ENCODE measurements around the gene HBG2. TPM values are rescaled to one million over a fixed set of nuclear protein-coding genes. Genes with fewer than 3 reads are reported as not detected.

Gene HBG2
- total and polyA plus RNA-seq, 10 of the 15 experiments (the other 5 are each of a cell fraction or from before 2014, with no cell fraction given): 1.1 to 8.3 (median 2.9) TPM; not detected in 5

- in situ Hi-C loops (cut with MboI) (no loop called here), intact Hi-C loops (cut with micrococcal nuclease; ENCODE audit: unreplicated experiment) (no loop called here)
- Histone ChIP-seq H3K27me3 (replicated peaks in 1 of 2; ENCODE audit: control insufficient read depth in 2 of 2, insufficient read depth in 2 of 2, low read length in 1 of 2) (no peaks in the 10 kb centered on the region; a peak in 1 of 4 replicates), H3K79me2 (ENCODE audit: control insufficient read depth, insufficient read depth, low read length) (no peaks in the 10 kb centered on the region), H3K9me3 (replicated peaks; ENCODE audit: control insufficient read depth, insufficient read depth, low read length) (no peaks in the 10 kb centered on the region), H4K20me1 (ENCODE audit: control insufficient read depth, insufficient read depth) (no peaks in the 10 kb centered on the region), H3K9ac (ENCODE audit: control insufficient read depth, insufficient read depth, low read length) (no peak overlapping the region), H3K27ac (ENCODE audit: control insufficient read depth, insufficient read depth) (no peak overlapping the region), H3K4me2 (ENCODE audit: control insufficient read depth, insufficient read depth) (no peak overlapping the region), H2AFZ (ENCODE audit: control insufficient read depth, low read depth, low read length) (no peak overlapping the region), H3K4me3 (no peak overlapping the region), H3K36me3 (ENCODE audit: control insufficient read depth in 2 of 2, insufficient read depth in 2 of 2, low read length in 1 of 2) (no peaks in the 10 kb centered on the region), H3K4me1 (ENCODE audit: control insufficient read depth, insufficient read depth, low read length) (no peaks in the 10 kb centered on the region)
- 57% methylated on average over 5 of the region's 5 CpGs for WGBS (ENCODE audit: insufficient coverage, insufficient replicate concordance, low lambda C conversion rate, missing lambda C conversion rate)
- POLR2A ChIA-PET: no interaction called here
- RAD21 ChIA-PET (ENCODE audit: unreplicated experiment): no interaction called here
- ATAC-seq: no peak
- TF ChIP-seq CEBPB (IDR thresholded peaks at IDR 0.05; ENCODE audit: borderline replicate concordance in 1 of 2, low read depth in 2 of 2, low read length in 2 of 2) (no peak), ATF7 (IDR thresholded peaks at IDR 0.05; ENCODE audit: low read depth) (no peak), NR2F1 (conservative IDR thresholded peaks at IDR 0.05) (no peak), PAX8 (IDR thresholded peaks at IDR 0.05) (no peak), SREBF2 (IDR thresholded peaks at IDR 0.05; ENCODE audit: low read length) (no peak), PML (IDR thresholded peaks at IDR 0.05; ENCODE audit: low read length) (no peak), STAT1 (conservative IDR thresholded peaks at IDR 0.05) (no peak), CHD4 (IDR thresholded peaks at IDR 0.05) (no peak), PRDM15 (CRISPR knock-in tag; IDR thresholded peaks at IDR 0.05) (no peak), JUND (IDR thresholded peaks at IDR 0.05; ENCODE audit: low read depth, low read length) (no peak), YY1 (IDR thresholded peaks at IDR 0.05; ENCODE audit: low read depth, low read length) (no peak), ZBTB11 (CRISPR knock-in tag; IDR thresholded peaks at IDR 0.05) (no peak), CTCF (IDR thresholded peaks at IDR 0.05 in 2 of 3, conservative IDR thresholded peaks at IDR 0.05 in 1 of 3; ENCODE audit: control insufficient read depth in 2 of 3, extremely low read depth in 1 of 3, insufficient read depth in 1 of 3, low read depth in 3 of 3, low read length in 3 of 3) (no peak), ZBED1 (IDR thresholded peaks at IDR 0.05; ENCODE audit: borderline replicate concordance) (no peak), PBX3 (IDR thresholded peaks at IDR 0.05; ENCODE audit: insufficient replicate concordance, low read depth, low read length) (no peak)
- no peak for DNase-seq (ENCODE audit: low read depth, low spot score)
- no peak for FAIRE-seq
- CTCF ChIA-PET: interaction anchor here (0.6 kb wide), 1 partner anchor 157 kb away, joined by 3 read pairs; no protein-coding TSS in a partner anchor
- no TSS peak for BruUV-seq (replicated peaks)
- SMC1A ChIA-PET (ENCODE audit: uncharacterized antibody, unreplicated experiment): no interaction called here
These were observed 49.0 kb upstream of the HBG2 start for GRCh38 chr11:5303626-5304025.

All from GM12878 (cell line).